Glomerular endothelial cell (primary cell): Measurements from ENCODE around the gene WDR64. TPM values are rescaled to one million over a fixed set of nuclear protein-coding genes. Genes with fewer than 3 reads are reported as not detected.

Experiments
- total RNA-seq: library from RNA; depleted of rRNA; stranded (reverse); fragments of >200 nt; gene quantifications from 2 replicates; pipeline ENCODE4 v1.2.3, GENCODE V29; 2015

The WDR64 gene
- total RNA-seq, 1 donor from 2014 or later = not detected

Other genes starting within 250 kb of the WDR64 start
- gene FH, start 132.5 kb upstream of the WDR64 start, total RNA-seq = 51.1 and 55.3 TPM in 2 replicates
- gene KMO, start 119.9 kb upstream of the WDR64 start, total RNA-seq = 3.1 TPM in 1 of 2 replicates, not detected in the other
- 10.6 and 12.1 TPM in 2 replicates for gene CHML, start 11.9 kb upstream of the WDR64 start, total RNA-seq
- 23.3 and 37.3 TPM in 2 replicates for gene OPN3, start 11.9 kb upstream of the WDR64 start, total RNA-seq
- 3.8 and 4.3 TPM in 2 replicates for gene EXO1, start 195.9 kb downstream of the WDR64 start, total RNA-seq